ENCODE measurements around the gene HSPB1.
"Not testable (repeated sequence)": the region's sequence is repeated elsewhere in the genome, so short reads cannot be mapped to it uniquely, and the experiment has no call there.

The HSPB1 gene

DNA sequence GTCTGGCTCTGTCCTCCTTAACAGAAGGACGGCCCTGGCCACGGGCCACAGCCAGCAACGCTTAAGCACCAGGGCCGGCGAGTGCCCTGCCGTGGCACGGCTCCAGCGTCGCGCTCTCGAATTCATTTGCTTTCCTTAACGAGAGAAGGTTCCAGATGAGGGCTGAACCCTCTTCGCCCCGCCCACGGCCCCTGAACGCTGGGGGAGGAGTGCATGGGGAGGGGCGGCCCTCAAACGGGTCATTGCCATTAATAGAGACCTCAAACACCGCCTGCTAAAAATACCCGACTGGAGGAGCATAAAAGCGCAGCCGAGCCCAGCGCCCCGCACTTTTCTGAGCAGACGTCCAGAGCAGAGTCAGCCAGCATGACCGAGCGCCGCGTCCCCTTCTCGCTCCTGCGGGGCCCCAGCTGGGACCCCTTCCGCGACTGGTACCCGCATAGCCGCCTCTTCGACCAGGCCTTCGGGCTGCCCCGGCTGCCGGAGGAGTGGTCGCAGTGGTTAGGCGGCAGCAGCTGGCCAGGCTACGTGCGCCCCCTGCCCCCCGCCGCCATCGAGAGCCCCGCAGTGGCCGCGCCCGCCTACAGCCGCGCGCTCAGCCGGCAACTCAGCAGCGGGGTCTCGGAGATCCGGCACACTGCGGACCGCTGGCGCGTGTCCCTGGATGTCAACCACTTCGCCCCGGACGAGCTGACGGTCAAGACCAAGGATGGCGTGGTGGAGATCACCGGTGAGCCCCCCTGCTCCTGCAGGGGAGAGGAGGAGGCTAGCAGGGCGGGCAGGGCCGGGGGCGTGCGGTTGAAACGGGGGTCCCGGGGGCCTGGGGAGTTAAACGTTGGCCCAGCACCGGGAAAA lies at the start of gene HSPB1:
Gene HSPB1, plus strand, starts transcription at position 327 of the 855 bp plus-strand sequence. Its CDS starts 40 bp downstream, at position 367.
- DNase-seq, result peak; percentile 44

- DNase-seq, result no peak
Observed at GRCh38 chr7:76254781-76255180, 47.7 kb upstream of the HSPB1 start.

- DNase-seq, result no peak
Observed at GRCh38 chr7:76257973-76258372, 44.5 kb upstream of the HSPB1 start.

DNA sequence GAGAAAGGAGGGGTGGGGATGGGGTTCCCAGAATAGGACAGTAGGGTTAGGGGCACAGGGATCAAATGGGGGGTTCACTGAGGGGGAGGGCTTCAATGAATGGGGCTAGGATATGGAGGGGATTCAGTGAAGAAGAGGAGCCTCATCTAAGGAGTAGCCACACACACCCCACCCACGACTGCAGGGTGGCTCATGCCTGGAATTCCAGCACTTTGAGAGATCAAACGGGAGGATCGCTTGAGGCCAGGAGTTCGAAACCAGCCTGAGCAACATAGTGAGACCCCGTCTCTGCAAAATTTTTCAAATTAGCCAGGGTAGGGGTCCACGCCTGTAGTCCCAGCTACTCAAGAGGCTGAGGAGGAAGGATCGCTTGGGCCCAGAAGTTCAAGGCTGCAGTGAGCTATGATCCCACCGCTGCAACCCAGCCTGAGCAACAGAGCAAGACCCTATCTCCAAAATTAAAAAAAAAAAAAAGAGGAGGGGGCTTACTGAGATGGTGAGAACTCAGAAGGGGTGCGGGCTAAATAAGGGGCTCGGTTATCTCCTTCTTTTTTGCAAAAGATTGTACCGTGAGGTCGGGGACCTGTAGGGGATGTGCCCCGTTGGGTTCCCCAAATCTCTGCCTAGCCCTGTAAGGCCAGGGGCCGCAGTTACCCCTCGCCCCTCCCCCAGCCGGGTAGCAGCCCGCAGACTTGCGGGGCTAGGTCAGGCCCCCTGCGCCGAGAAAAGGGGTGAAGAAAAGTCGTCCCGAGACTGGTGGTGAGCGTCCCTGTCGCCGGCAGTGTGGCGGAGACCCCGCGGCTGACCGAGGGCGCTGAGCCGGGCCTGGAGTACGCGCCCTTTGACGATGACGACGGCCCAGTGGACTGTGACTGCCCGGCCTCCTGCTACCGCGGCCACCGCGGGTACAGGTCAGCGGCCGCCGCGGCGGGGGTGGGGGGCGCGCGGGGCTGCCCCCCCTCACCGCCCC lies 43.1 kb upstream of the HSPB1 start:
- DNase-seq, result no peak

DNA sequence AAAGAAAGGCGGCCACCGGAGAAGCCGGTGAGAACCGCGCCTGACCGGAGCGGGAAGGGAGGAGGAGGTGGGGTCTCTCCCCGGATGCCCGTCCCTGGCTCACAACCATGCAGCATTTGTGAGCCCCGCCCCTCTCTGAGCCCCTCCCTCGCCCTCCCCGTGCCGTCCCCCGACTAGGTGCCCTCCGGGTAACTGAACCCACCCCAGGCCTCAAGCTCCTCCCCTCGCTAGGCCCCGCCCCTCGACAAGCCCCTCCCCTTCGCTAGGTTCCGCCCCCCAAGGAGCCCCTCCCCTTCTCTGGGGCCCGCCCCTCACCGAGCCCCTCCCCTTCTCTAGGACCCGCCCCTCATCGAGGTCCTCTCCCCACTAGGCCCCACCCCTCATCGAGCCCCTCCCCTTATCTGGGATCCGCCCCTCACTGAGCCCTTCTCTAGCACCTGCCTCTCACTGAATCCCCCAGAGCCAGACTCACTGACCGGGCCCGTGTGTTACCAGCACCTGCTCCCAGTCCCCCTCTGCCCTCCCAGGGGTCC lies 42.2 kb upstream of the HSPB1 start:
- DNase-seq, result peak; percentile 79

DNA sequence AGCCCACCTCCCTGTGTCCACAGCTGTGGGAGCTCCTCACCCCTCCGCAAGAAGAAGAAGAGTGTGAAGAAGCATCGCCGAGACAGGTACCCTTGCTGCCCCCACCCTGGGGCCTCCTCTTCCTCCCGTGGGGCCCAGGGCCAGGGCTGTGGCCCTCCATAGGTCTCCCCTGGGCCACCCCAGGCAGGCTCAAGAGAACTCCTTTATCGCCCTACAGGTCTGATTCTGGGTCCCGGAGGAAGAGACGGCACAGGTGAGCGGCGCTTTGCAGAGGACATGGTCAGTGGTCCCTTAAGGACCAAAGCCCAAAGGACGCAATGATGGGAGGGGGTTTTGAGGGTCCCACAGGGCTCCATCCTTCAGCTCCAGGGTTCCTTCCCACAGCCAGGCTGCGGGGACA lies 41.1 kb upstream of the HSPB1 start:
- no peak for DNase-seq

DNA sequence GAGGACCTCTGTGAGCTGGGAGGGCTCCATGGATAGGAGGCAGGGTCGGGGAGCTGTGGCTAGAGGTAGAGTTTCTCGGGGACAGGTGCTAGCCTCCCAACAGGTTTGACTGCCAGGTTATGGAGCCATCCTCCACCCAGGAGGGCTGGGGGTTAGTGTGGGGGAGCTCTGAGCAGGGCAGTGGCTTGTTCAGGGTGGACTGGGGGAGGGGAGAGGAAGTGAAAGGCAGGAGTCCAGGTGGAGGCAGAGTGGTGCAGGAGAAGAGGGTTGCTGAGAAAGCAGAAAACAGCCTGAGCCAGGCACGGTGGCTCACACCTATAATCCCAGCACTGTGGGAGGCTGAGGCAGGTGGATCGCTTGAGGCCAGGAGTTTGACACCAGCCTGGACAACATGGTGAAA lies 40.5 kb upstream of the HSPB1 start:
- no peak for DNase-seq

DNA sequence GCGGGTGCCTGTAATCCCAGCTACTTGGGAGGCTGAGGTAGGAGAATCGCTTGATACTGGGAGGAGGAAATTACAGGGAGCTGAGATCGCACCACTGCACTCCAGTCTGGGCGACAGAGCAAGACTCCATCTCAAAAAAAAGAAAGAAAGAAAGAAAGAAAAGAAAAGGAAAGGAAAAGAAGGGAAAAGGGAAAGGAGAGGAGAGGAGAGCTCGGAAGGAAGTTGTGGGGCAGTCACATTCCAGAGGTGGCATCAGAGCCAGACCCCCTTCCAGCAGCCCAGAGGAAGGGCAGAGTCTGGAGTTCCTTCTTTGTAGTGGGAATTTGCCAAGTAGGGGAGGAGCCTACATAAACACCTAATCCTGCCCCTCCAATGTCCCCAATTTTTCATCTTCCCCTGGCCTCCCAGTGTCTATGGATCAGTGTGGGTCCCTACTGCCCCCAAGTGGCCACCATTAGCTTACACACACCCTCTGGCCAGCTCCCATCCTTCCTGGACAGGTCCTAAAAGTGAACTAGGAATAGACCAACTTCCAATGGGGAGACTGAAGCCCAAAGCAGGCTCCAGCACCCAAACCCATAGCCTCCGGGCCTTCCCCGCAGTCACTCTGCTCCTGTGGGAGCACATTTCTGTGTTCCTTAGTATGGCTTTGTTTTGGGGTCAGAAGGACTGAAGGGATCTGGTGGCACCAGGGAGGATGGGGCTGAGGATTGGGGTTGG lies 39.6 kb upstream of the HSPB1 start:
- DNase-seq, result peak; percentile 37

GRCh38 chr7:76265299-76265698 lies 37.2 kb upstream of the HSPB1 start:
- no peak for DNase-seq

- DNase-seq, result no peak
Observed at GRCh38 chr7:76267107-76267893, 35.2 kb upstream of the HSPB1 start.

DNA sequence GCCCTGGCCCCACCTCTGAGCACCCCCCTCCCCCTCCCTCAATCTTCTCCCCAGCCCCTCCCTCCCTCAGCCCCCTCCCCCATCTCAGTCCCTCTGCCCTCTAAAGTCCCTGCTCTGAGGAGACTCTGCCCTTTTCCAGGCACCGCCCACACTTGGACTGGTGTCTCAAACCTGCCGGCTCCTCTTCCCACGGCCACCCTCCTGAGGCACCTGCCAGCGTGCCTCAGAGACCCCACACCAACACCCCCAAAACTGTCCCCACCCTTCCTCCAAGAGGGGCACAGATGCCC lies 34.6 kb upstream of the HSPB1 start:
- no peak for DNase-seq

DNA sequence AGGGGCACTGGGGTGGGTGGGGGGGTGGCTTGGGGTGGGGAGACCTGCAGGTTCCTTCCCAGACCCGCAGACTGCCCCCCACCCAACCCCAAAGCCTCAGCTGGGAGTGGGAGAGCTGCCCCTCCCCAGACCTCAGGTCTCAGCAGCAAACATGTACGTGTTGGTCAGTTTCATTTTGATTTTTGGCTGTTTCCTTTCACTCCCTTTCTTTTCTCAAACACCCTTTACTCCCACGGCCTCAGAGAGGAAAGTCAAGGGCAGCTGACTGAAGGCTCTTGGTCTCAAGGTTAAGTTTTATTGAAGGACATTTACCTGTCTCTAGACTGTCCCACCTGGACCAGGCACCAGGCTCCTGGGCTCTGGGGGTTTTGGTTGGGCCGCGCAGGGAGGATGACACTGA lies 34.1 kb upstream of the HSPB1 start:
- DNase-seq, result no peak

DNA sequence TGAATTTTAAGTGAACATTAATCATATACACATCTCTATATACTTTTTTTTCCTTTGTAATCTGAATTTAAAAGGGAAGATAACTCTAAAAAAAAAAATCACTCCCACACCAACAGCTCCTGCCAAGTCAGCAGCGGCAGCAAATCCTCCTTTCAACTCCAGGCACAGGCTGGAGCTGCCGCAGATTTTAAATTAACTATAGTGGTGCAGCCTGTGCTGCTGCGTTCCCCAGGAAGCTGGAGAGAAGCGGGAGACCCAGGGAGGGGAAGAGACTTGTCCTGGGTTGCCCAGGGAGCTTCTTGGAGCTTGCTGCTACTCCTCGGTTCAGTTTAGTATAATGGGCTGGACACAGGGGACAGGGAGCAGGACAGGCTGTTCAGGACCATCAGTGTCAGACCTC lies 32.6 kb upstream of the HSPB1 start:
- no peak for DNase-seq

DNA sequence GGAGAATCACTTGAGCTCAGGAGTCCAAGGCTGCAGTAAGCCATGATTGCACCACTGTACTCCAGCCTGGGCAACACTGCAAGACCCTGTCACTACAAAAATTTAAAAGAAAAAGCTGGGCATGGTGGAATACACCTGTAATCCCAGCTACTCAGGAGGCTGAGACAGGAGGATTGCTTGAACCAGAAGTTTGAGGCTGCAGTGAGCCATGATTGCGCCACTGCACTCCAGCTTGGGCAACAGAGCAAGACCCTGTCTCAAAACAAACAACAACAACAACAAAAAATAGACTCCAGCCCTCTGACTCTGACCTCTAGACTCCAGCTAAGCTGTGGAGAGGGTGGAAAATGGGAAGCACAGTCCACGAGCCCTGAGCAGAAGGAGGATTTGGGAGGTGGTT lies 31.1 kb upstream of the HSPB1 start:
- not testable (repeated sequence) for DNase-seq

- no peak for DNase-seq
Observed at GRCh38 chr7:76272142-76272541, 30.3 kb upstream of the HSPB1 start.

GRCh38 chr7:76272851-76273497 lies 29.5 kb upstream of the HSPB1 start:
- peak; percentile 41 for DNase-seq

DNA sequence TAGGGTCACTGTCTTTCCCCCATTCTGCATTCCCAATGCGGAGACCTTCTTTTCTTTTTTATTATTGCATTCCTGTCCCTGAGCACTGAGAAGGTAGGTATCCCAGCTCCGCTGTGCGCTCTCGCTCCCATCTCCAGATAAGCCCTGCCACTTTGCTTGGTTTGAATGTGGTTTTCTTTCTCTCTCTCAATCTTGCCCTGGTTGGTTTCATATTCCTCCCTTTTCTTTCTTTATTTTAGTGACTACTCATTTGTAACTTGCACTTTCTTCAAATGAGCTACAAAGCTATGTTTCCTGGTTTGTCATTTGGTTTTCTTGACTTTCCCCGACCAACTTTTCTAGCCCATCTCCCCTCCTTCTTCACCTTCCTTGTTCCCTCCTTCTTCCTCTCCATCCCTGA lies 29.0 kb upstream of the HSPB1 start:
- no peak for DNase-seq

GRCh38 chr7:76278540-76278939 lies 23.9 kb upstream of the HSPB1 start:
- no peak for DNase-seq

DNA sequence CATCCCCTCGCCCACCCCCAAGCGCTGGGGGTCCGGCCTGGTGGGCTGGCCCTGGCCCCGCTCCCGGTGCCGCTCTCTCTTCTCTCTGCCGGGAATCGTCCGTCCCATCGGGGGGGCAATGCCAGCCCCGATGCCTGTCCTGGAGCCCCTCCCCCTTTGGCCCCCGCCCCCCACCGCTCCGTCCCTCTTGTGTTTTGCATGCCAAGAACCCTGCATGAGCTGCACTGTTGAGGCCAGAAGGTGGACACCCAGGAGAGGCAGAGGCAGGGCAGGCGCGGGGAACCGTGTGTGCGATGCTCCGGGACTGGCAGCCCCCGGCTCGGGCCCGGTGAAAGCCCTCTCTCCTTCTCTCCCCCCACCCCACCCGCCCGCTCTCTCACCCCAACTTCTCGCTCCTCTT lies 22.1 kb upstream of the HSPB1 start:
- DNase-seq, result no peak

DNA sequence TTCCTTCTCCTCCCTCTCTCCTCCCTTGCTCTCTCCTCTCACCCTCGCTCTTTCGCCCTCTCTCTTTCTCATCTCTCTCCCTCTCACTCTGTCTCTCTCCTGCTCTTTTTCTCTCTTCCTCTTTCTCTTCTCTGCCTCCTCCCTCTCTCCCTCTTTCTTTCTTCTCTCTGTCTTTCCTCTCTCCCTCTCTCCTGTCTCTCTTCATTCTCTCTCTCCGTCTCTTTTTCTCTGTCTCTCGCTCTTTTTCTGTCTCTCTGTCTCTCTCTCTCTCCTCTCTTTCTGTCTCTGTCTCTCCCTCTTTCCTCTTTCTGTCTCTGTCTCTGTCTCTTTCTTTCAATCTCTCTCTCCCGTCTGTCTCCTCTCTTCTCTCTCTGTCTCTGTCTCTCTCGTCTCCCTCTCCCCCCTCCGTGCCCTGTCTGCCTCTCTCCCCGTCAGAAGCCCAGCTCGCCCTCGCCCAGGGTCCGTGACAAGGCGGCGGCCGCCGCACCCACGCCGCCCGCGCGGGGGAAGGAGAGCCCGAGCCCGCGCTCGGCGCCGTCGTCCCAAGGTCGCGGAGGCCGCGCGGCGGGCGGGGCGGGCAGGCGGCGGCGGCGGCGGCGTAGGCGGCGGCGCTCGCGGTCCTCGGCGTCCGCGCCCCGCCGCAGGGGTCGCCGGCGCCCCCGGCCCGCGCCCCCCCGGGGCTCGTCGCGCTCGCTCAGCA lies 21.3 kb upstream of the HSPB1 start:
- DNase-seq, result no peak

DNA sequence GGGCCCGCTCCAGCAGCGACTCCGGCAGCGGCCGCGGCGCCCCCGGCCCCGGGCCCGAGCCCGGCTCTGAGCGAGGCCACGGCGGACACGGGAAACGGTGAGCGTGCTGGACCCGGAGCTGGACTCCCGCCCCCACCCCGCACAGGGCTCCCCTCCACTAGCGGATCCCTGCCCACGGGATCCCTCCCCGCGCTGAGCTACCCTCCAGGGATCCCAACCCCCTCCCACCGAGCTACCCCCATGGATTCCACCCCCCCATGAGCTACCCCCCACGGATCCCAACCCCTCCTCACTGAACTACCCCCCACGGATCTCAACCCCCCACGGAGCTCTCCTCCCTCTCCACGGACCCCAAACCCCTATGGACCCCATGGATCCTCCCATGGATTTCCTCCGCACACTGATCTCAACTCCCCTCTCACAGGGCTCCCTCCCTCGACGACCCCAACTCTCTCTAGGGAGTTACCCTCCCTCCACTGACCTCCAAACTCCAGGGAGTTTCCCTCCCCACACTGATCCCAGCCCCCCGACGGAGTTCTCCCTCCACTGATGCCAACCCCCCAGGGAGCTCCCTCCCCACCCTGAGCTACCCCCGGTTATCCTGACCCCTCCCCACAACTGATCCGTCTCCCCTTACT lies 20.6 kb upstream of the HSPB1 start:
- DNase-seq, result no peak

Measured in NCI-H748 treated with DMSO at 0.1 percent for 48 hours (cell line).